Testis (tissue), 3 donors: ENCODE results near the gene ASPHD2. TPM values are rescaled to one million over a fixed set of nuclear protein-coding genes. Genes with fewer than 3 reads are reported as not detected.

ENCODE experiments used
- DNase-seq: peaks from one replicate; pipeline ENCODE4 v3.0.0-alpha.2; 2019
- H3K27ac ChIP-seq, 2 donors: fragments of 200-600 bp; sonication (generic); one replicate each; pipeline ENCODE4 v1.5.1; 2019
- H3K27me3 ChIP-seq: fragments of 200-600 bp; sonication (generic); one replicate; pipeline ENCODE4 v1.5.1; 2019
- H3K36me3 ChIP-seq: fragments of 200-600 bp; sonication (generic); one replicate; pipeline ENCODE4 v1.5.1; 2017; ENCODE audit warnings: low read depth; ENCODE audit errors: missing control alignments
- H3K4me1 ChIP-seq: fragments of 200-600 bp; sonication (generic); one replicate; pipeline ENCODE4 v1.5.1; 2019
- H3K4me3 ChIP-seq, 2 donors: fragments of 200-600 bp; sonication (generic); one replicate each; pipeline ENCODE4 v1.5.1; 2017 to 2019
- H3K9me3 ChIP-seq: fragments of 200-600 bp; sonication (generic); one replicate; pipeline ENCODE4 v1.5.1; 2017
- POLR2A ChIP-seq: fragments of 450-650 bp; IDR thresholded peaks from one replicate; pipeline ENCODE4 v1.6.1; 2017; ENCODE audit warnings: antibody characterized with exemption, mild to moderate bottlenecking, moderate library complexity
- WGBS, 2 donors: methylation state at CpG; one replicate each; pipeline ENCODE4 v1.1.5; 2018; 5-methylcytosine and 5-hydroxymethylcytosine counted together
- intact Hi-C: fragments of 100-400 bp; cut with DNase I; formaldehyde crosslinking; loops from one replicate; pipeline ENCODE4 v1.15.1; 2023; ENCODE audit warnings: low total_unique reads
- polyA plus RNA-seq: library from polyadenylated mRNA; stranded (reverse); fragments of 350-450 nt; fragmentation: Illumina TruSeq; extraction: RNeasy Lipid Tissue Mini Kit (QIAGEN cat#74804); gene quantifications from one replicate; pipeline ENCODE4 v1.2.3, GENCODE V29; 2014; ENCODE audit warnings: low read depth, low replicate concordance; ENCODE audit not compliant: insufficient read depth
- total RNA-seq, 2 donors: library from RNA; depleted of rRNA; stranded (reverse); fragments of >200 nt; gene quantifications; one replicate each; pipeline ENCODE4 v1.2.3, GENCODE V29; 2016
- TF ChIP-seq, protein P1 (sequence below), 3 experiments: fragments of 450-650 bp in 2 of 3; fragments of 200-600 bp in 1 of 3; sonication (generic) in 1 of 3; IDR thresholded peaks; one replicate each; pipeline ENCODE4 v1.5.1; 2016 to 2019; ENCODE audit warnings: antibody characterized with exemption in 3 of 3, mild to moderate bottlenecking in 2 of 3, moderate library complexity in 1 of 3

The ASPHD2 gene
- total and polyA plus RNA-seq, 3 donors from 2014 or later: 4.2 to 5.0 (median 4.8) TPM

DNA sequence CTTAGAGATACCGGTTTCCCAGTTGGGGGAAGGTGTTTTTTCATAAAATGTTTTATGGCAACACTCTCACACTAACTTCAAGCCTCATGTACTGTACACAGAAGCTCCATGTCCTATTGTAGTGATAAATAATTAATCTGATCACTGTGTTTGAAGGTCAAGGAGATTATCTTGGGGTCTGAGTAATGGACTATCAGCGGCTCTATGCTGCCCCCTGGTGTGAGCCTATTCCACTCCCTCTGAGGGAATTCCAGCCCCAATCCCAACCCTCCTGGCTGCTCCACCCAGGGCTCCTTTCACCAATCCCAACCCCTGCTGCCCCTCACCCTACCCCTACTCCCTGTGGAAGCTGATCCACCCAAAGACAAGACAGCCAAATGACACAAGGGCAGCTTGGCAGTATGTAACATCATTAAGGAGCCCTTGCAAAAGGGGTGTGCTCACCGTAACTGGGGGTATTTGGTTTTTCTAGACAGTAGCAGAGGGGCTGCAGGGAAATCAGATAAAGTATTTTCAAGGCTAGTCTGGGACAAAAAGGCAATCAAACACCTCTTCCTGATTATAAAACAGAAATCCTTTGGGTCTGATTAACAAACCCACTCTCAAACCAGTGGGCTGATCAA, 32.2 kb downstream of the ASPHD2 start:
- 39 to 57% methylated on average over 3 of the region's 3 CpGs for WGBS, 2 donors
- Histone ChIP-seq H3K27ac (no peak overlapping the region), H3K9me3 (no peaks in the 10 kb centered on the region), H3K4me1 (peaks cover 23% of the 10 kb centered on the region), H3K36me3 (no peaks in the 10 kb centered on the region), H3K27me3 (no peaks in the 10 kb centered on the region), H3K4me3 (no peak overlapping the region)
- no peak for TF ChIP-seq POLR2A
- TF ChIP-seq, protein P1, sequence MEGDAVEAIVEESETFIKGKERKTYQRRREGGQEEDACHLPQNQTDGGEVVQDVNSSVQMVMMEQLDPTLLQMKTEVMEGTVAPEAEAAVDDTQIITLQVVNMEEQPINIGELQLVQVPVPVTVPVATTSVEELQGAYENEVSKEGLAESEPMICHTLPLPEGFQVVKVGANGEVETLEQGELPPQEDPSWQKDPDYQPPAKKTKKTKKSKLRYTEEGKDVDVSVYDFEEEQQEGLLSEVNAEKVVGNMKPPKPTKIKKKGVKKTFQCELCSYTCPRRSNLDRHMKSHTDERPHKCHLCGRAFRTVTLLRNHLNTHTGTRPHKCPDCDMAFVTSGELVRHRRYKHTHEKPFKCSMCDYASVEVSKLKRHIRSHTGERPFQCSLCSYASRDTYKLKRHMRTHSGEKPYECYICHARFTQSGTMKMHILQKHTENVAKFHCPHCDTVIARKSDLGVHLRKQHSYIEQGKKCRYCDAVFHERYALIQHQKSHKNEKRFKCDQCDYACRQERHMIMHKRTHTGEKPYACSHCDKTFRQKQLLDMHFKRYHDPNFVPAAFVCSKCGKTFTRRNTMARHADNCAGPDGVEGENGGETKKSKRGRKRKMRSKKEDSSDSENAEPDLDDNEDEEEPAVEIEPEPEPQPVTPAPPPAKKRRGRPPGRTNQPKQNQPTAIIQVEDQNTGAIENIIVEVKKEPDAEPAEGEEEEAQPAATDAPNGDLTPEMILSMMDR (IDR thresholded peaks at IDR 0.05): peak; percentile 50 to 65 (median 50)
- DNase-seq: peak; percentile 74
- intact Hi-C loops: no loop called here

DNA sequence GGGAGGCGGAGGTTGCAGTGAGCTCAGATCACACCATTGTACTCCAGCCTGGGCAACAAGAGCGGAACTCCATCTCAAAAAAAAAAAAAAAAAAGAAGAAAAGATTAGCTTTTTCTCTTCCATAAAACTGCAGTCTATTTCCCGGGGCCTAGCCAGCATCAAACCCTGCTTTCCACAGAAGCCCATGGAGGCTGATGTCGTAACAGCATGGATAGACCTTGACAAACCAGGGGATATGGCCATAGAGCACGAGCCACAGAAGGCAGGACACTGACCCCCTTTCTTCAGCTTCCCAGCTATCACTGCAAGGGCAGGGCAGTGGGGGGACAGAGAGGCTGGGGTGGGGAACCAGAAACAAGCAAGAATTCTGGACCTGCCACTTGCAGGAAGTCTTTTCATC, 33.0 kb downstream of the ASPHD2 start:
- H3K9me3 ChIP-seq: no peaks in the 10 kb centered on the region
- no peak for TF ChIP-seq POLR2A
- TF ChIP-seq, protein P1 (IDR thresholded peaks at IDR 0.05): no peak
- H3K27ac ChIP-seq: no peak overlapping the region
- intact Hi-C loops: no loop called here
- DNase-seq: no peak
- peaks cover 23% of the 10 kb centered on the region for H3K4me1 ChIP-seq
- WGBS, 2 donors: 84 to 88% methylated on average over 5 of the region's 5 CpGs
- H3K36me3 ChIP-seq: no peaks in the 10 kb centered on the region
- H3K4me3 ChIP-seq: no peak overlapping the region
- no peaks in the 10 kb centered on the region for H3K27me3 ChIP-seq

DNA sequence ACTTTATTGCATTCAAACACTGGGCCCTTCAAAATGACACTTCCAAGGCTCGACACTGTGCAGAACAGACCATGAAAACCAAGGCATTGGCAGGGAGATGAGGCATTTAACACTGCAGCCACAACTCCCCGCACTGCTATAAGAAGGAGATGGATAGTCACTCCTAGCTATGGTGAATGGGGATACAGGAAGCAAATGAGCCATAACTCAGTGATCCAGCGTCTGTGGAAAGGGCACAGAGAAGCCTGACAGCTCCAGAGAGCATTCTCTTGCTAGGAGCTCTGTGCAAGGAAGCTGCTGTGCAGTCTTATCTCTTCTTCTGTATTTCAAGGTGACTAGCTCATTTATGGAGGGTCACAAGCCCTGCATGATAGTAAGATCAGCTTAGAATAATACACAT, 33.6 kb downstream of the ASPHD2 start:
- Histone ChIP-seq H3K27ac (peak overlapping the region in 1 of 2 donors; percentile 5), H3K9me3 (no peaks in the 10 kb centered on the region), H3K4me1 (peaks cover 23% of the 10 kb centered on the region), H3K4me3 (no peak overlapping the region), H3K36me3 (no peaks in the 10 kb centered on the region), H3K27me3 (no peaks in the 10 kb centered on the region)
- intact Hi-C loops: no loop called here
- DNase-seq: no peak
- 72 to 75% methylated on average over 3 of the region's 3 CpGs for WGBS, 2 donors
- TF ChIP-seq POLR2A: no peak
- TF ChIP-seq, protein P1 (IDR thresholded peaks at IDR 0.05): no peak

DNA sequence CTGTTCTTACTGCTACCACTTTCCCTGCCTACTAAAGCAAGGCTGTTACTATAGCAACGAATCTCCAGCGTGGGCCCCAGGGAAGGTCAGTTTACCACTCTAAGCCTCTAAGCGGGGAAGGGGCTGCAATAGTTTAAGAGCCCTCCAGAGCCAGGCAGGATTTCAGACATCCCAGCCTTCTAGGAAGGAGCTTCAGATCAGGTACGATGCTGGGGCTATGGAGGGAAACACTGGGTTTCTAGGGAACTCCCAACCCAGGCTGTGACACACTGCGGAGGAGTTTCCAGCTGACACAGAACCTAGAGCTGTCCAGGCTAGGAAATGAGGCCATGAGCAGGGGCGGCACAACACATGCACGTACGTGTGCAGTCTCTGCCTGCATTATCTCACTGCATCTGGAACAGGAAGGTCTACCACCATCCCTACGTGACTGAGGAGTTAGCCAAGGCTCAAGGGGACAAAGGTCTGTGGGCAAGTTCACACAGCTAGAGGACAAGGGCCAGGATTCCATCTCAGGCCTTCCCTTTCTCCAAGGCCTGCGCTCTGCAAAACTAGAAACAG, 34.1 kb downstream of the ASPHD2 start:
- peak; percentile 76 for DNase-seq
- Histone ChIP-seq H3K4me3 (no peak overlapping the region), H3K4me1 (peaks cover 23% of the 10 kb centered on the region), H3K9me3 (no peaks in the 10 kb centered on the region), H3K27ac (peak overlapping the region in 1 of 2 donors; percentile 5), H3K27me3 (no peaks in the 10 kb centered on the region), H3K36me3 (no peaks in the 10 kb centered on the region)
- intact Hi-C loops: no loop called here
- TF ChIP-seq, protein P1 (IDR thresholded peaks at IDR 0.05): no peak
- TF ChIP-seq POLR2A: no peak
- 44 to 73% methylated on average over 7 to 10 of the region's 10 CpGs for WGBS, 2 donors

DNA sequence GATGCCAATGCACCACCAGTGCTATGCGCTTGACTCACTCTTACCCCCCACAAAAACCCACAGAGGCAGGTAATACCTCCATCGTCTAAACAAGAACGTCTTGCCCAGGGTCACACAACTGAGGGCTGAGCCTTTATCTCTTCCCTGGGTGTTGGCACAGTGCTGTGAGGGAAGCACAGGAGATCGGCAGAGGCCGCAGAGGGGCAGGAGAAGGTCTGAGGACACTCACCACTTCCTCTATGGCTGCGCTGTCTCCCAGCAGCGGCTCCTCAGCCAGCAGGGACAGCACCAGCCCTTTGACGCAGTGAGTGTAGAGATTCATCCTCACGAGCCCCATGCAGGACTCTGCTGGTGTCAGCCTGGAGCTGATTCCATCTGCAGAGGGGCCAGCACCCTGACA, 34.6 kb downstream of the ASPHD2 start:
- Histone ChIP-seq H3K36me3 (no peaks in the 10 kb centered on the region), H3K4me1 (peaks cover 23% of the 10 kb centered on the region), H3K27me3 (no peaks in the 10 kb centered on the region), H3K9me3 (no peaks in the 10 kb centered on the region), H3K4me3 (no peak overlapping the region), H3K27ac (peak overlapping the region in 1 of 2 donors; percentile 0)
- TF ChIP-seq, protein P1 (IDR thresholded peaks at IDR 0.05): no peak
- no peak for TF ChIP-seq POLR2A
- intact Hi-C loops: no loop called here
- DNase-seq: peak; percentile 29
- 33 to 53% methylated on average over 6 to 9 of the region's 9 CpGs for WGBS, 2 donors
